ENCODE results near the gene R3HDM2.
A peak's percentile ranks its signal among the peaks of the same experiment; 100 is the strongest.
"Not testable (repeated sequence)": the region's sequence is repeated elsewhere in the genome, so short reads cannot be mapped to it uniquely, and the experiment has no call there.

R3HDM2 gene

DNA sequence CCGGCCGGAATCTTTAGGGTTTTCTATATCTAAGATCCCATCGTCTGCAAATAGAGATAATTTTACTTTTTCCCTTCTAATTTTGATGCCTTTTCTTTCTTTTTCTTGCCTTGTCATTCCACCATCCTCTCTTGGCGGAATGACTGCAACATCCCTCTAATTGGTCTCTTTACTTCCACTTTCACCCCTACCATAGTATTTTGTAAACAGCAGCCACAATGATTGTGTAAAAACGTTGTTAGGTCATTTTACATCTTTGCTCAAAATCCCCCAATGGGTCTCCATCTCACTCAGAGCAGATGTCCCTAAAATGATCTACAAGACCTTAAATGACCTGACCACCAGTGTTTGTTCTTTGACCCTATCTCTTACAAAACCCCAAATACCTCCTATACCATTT is 99.9 kb downstream of the R3HDM2 start:
- DNase-seq (ENCODE audit: low read depth in 2 of 2): no peak

DNA sequence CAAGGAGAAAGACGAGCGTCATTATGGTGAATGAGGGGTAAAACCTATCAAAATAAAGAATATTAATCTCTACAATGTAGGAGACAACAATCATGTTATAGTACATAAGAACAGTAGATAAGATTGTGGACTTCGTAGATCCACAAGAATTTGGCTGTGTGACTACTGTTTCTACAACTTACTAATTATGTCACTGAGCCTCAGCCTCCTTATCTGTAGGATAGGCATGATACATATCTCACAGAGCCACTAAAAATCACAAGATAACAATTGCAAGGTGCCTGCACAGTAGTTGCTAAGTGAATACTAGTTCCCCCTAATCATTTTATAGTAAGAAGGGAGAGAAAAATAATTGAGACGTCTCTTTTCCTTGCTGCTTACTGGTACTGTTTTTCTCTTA is 101.6 kb downstream of the R3HDM2 start:
- no peak for DNase-seq (ENCODE audit: low read depth in 2 of 2)

DNA sequence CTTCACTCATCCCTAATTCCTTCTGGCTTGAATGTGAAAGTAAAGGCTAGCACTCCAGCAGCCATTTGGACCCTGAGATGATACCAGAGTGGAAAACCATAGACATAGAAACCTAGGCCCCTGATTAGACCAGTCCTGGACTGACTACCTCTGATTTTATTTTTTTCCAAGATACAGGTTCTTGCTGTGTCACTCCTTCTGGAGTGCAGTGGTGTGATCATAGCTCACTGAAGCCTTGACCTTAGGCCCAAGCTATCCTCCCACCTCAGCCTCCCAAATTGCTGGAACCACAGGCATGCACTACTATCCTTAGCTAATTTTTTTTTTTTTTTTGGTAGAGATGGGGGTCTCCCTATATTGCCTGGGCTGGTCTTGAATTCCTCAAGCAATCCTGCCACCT is 105.4 kb downstream of the R3HDM2 start:
- no peak for DNase-seq (ENCODE audit: low read depth in 2 of 2)

DNA sequence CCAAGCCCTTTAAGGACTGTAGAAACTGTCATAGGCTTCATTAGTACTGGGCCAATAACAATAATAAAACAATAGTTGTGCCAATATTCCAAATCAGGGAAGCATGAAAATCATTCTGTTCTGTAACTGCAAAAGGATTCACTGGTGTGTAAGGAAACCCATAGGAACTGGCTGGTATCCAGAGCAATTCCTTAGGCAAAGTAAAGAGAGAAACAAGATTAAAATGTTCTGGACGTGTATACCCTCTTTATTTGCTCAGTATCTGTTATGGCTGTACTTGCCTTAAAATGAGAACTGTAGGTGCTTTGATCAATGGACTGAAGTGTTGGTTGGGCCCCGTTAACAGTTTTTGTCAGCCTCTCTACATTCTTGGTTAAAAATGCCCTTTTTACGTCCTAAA is 107.4 kb downstream of the R3HDM2 start:
- no peak for DNase-seq (ENCODE audit: low read depth in 2 of 2)

DNA sequence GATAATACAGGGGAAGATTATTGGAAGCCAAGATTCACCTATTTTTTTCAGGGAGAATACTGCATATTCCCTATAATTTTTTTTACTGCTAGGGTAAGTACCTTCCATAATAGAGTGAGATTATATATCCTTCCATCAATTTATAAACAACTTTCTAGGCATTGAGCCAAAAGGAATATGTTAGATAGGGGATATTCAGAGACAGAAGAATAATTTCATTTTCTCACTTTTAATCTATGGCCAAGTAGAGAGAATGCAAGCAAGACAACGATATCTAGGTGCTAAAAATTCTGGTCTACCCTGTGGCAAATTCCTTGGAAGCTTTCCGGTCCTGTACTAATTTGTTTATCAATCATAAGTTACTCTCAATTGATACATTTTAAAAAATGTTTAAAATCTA is 110.2 kb downstream of the R3HDM2 start:
- DNase-seq (ENCODE audit: low read depth in 2 of 2): no peak

DNA sequence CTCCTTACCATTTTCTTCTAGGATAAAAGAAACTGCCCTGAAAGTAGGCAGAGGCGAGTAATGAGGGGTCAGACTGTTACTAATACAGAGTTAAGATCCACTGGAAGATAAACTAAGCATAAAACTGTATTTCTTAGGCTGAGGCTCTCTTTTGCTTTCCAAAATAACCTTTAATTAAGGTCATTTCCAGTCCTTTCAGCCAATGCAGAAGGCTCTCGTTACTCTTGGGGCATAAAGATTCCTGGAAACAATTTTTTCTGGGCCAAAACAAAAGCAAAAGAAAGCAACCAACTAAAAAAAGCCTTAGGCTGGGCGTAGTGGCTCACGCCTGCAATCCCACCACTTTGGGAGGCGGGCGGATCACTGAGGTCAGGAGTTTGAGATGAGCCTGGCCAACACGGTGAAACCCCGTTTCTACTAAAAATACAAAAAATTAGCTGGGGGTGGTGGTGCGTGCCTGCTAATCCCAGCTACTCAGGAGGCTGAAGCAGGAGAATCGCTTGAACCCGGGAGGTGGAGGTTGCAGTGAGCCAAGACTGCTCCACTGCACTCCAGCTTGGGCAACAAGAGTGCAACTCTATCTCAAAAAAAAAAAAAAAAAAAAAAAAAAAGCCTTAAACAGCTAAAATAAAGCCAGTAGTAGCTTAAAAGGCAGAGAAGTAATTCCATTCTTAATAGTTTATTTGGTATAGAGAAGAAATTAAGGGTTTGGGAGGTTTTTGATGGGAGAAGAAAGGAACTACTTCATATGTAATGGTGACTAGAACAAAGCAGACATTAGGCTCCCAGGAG is 111.0 kb downstream of the R3HDM2 start:
- DNase-seq (ENCODE audit: low read depth in 2 of 2): no peak

DNA sequence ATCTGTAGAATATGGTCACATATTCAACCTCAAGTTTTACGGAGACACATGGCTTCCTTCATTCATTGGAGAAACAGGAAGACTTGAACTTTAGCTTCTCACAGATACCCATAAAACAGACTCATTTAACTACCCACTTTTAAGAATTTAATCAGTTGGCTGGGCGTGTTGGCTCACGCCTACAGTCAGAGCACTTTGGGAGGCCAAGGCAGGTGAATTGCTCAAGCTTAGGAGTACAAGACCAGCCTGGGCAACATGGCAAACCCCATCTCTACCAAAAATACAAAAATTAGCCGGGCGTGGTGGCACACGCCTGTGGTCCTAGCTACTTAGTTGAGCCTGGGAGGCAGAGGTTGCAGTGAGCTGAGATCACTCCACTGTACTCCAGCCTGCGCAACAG is 115.2 kb downstream of the R3HDM2 start:
- no peak for DNase-seq (ENCODE audit: low read depth in 2 of 2)

DNA sequence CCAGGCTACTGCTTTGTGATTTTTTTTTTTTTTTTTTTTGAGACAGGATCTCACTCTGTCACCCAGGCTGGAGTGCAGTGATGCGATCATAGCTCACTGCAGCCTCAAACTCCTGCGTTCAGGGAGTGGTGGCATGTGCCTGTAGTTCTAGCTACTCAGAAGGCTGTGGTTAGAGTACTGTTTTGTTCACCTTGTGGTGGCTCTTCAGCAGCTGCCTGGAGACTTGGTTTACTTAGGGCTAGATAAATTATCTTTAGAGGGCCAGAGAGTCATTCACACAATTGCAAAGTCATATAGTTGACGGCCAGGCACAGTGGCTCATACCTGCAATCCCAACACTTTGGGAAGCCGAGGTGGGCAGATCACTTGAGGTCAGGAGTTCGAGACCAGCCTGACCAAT is 118.6 kb downstream of the R3HDM2 start:
- DNase-seq (ENCODE audit: low read depth in 2 of 2): not testable (repeated sequence)

DNA sequence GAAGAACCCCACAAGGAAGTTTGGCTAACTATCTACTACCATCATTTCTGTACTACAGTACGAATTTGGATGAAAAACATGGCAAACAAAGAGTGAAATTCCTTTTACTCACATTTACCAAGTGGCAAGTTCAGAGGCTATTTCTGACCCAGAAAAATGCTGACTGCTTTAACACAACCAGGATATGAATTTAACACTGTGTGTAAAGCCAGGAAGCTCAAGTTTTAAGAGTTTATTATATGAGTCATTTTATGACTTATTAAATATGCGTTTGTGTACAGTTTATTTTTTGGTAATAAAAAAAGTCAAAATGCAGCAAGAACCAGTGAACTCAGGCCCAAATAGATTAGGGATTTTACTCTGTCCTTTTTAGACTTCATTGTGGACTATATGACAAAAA is 121.4 kb downstream of the R3HDM2 start:
- DNase-seq (ENCODE audit: low read depth in 2 of 2): no peak

DNA sequence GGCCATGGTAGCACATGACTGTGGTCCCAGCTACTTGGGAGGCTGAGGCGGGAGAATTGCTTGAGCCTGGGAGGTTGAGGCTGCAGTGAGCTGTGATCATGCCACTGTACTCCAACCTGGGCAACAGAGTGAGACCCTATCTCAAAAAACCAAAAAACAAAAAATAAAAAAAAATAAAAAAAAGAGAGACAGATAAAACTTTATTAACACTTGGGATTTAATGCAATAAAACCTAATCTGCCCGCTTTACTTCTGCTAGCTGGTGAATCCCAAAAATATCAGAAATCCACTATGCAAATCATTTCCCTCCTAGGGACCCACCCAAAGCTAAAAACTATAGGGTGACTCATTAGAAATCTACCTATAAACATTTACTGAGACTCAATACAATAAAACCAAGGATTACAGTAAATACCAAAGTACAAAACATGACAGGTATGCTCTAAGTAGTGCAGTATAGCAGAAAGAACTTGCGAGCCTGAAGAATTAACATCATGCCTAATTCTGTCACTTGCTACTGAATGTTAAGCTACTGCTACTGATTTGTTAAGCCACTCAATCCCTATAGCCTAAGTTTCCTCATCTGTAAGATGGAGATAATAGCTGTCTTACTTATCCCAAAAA is 129.8 kb downstream of the R3HDM2 start:
- no peak for DNase-seq (ENCODE audit: low read depth in 2 of 2)

DNA sequence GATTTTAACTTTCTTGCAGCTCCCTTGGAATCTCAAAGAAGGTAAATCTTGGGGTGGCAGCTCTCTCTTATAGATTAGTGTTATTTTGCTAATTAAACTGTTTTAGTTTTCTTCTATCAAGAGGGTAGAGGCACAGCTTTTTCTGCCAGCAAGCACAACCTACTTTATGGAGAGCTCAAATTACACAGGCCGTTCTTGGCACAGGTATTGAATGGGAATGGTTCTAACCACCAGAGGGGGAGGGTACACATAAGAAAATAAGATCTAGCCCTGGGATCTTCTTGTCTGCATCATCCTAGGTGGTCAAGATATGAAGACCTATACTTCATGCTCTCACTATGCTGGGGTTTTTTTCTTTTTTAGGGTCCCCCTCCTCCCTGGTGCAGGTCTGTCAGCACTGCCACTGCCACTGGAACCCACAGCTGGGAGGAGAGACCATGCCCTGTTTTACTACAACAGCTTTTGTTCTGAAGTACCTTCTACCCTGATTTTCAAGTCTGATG is 131.3 kb downstream of the R3HDM2 start:
- DNase-seq (ENCODE audit: low read depth in 2 of 2): no peak

DNA sequence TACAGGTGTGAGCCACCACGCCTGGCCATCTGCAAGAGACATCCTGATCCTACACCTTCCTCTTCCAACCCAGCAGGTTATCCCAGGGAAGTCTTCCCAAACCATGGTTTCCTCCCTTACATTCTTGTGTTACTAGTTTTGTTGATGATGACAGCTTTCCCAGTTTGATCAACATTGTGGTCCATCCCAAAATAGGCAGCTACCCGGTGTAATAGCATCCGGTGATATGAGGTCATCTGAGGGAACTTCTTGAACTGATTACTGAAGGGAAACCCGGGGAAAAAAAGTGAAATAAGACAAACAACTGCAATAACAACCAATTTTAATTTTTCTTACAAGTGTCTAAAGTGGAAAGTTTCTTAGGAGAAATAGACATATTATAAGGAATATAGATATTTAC is 134.6 kb downstream of the R3HDM2 start:
- no peak for DNase-seq (ENCODE audit: low read depth in 2 of 2)

DNA sequence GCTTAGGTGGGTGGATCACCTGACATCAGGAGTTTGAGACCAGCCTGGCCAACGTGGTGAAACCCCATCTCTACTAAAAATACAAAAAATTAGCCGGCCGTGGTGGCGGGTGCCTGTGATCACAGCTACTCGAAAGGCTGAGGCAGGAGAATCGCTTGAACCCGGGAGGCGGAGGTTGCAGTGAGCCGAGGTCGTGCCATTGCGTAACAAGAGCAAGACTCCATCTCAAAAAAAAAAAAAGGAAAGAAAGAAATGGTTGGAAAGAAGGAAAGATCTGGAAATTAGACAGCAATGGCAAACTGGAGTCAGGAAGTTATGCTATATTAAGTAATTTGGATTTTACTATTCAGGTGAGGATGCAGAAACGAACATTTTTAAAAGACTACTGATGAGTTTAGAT is 148.8 kb downstream of the R3HDM2 start:
- DNase-seq (ENCODE audit: low read depth in 2 of 2): not testable (repeated sequence)

DNA sequence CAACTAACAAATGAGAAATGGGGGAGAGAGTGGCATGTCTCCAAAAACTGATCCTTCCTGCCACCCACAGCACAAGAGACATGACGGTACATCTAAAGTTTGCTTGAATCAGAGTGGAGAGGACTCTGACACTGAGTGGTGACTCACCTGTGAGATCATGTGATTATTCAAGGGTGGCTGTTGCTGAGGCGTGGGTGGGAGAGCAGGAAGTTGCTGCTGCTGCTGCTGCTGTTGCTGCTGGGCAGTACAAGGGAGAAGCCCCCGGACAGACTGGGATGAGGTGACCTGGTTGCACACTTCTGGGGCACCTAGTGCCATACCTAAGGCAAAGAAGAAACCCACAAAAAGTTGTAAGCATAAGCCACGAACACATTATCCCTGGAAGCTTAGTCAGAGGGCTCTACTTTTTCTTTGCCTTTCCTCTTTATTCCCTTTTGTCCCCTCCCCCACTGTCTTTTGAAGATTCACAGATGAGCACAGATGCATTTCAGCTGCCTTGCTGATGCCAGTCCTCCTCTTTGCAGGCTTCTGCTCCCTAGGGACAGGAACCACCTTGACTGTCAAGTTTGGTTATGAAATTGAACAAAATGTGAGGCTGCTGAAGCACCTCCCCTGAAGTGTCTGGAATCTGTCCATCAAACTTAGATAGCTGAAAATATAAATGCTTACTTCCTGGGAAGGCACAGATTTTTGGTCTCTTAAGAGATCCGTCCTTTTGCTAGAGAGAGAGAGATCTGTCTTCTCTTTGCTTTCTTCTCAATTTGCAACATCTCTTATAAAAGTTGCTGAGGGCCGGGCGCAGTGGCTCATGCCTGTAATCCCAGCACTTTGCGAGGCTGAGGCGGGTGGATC is 150.4 kb downstream of the R3HDM2 start:
- peak; percentile 51 to 60 for DNase-seq (ENCODE audit: low read depth in 2 of 2)

DNA sequence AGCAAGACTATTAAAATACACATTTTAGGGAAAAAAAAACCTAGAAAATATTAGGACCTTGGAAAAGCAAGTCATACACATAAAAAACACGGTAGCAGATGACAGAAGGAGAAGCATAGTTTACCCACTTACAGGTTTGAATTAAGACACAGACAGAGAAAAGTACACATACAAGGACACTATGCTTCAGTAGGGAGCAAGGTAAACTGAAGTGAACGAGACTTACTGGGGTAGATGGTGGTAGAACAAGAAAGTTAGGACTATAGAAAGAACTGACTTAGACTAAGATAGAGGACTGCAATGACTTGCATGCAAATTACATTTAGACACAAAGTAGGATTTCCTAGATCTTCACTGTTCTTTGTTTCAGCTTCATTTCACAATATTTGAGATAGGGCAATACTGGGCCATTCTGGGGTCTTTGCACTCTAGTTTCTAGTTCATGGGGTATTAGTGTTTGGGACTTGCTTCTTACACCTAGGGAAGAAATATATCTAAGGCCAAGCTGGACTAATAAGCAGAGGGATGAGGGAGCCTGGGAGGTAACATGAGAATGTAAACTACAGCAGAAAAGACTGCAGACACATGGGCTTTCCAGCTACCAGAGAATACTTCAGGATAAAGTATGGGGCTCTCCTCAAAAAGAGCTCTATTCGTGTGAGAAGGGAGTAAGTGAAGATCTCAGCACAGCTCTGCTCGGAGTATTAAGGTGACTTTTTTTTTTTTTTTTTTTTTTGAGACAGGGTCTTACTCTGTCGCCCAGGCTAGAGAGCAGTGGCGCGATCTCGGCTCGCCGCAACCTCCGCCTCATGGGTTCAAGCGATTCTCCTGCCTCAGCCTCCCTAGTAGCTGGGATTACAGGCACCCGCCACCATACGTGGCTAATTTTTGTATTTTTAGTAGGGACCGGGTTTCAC is 152.1 kb downstream of the R3HDM2 start:
- no peak for DNase-seq (ENCODE audit: low read depth in 2 of 2)

DNA sequence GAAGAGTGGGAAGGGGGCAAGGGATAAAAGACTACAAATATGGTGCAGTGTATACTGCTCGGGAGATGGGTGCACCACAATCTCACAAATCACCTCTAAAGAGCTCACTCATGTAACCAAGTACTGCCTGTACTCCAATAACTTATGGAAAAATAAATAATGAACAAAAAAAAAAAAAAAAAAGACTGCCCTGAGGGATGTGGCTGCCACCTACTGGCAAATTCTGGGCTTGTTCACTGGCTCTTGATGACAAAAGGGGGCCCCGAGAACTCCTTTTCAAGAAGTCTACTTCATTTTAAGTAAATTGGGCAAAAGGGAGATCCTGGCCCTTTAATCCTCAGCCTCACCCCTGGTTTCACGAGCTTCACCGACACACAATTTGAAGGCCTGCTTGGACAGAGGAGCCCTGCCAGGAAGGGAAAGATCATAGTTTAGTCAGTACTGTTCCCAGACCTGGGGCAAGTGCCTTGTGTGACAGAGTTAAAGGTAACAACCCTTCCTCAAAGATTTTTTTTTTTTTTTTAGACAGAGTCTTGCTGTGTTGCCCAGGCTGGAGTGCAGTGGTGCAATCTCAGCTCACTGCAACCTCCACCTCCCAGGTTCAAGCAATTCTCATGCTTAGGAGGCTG is 153.8 kb downstream of the R3HDM2 start:
- DNase-seq (ENCODE audit: low read depth in 2 of 2): no peak

DNA sequence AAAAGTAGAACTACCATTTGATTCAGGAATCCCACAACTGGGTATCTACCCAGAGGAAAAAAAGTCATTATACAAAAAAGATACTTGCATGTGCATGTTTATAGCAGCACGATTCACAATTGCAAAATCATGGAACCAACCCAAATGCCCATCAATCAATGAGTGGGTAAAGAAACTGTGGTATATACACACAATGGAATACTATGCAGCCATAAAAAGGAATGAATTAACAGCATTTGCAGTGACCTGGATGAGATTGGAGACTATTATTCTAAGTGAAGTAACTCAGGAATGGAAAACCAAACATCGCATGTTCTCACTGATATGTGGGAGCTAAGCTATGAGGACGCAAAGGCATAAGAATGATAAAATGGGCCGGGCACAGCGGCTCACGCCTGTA is 154.6 kb downstream of the R3HDM2 start:
- not testable (repeated sequence) for DNase-seq (ENCODE audit: low read depth in 2 of 2)

DNA sequence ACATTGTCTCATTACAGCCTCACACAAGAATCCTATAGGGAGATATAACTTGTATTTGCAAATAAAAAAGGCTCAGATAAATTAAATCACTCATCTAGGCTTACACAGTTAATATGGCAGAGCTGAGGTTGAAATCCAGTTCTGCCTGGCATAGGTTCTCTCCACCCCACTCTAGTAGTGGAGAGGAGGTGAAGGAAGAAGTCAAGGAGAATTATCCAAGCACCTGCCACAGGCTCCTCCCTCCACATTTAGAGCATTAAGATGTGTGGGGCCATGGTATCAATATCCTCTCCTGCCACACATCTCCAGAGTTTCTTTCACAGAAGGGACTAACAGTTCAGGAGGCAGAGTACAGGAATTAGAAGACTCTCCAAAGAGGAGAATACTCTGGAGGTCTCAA is 157.3 kb downstream of the R3HDM2 start:
- no peak for DNase-seq (ENCODE audit: low read depth in 2 of 2)

DNA sequence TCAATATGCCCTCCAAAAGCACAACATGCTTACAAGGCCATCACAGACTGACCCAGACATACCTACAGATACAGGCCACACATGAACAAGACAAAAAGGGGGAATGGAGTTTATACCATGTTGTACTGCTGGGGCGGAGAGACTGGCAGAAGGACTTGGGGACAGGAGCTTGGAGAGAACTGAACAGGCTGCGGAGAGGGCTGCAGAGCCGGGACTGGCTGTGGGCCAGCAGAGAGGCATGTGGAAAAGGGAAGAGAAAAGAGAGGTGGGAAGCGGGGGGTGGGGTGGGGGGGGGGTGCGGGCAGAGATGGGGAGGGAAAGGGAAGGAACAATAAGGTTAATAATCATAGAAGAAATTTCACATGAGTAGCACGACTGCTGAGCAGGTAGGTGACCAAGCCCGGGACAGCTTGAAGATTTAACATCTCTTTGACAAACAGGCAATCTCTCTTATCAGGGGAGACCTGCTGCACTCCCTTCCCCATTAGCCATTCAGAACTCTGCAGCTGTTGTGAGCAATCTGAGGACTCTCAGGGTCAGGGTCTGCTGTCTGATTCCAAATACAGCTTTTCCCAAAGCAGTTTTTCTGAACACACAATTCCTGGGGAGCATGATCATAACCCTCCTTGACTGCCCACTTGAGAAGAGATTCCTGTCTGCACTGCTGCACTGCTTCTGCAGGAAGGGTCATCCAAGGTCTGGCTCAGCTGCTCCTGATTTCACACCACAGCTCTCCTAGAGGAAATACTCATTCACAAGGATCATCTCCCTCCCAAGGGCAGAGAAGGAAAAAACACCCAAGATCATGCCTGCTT is 158.3 kb downstream of the R3HDM2 start:
- no peak for DNase-seq (ENCODE audit: low read depth in 2 of 2)

DNA sequence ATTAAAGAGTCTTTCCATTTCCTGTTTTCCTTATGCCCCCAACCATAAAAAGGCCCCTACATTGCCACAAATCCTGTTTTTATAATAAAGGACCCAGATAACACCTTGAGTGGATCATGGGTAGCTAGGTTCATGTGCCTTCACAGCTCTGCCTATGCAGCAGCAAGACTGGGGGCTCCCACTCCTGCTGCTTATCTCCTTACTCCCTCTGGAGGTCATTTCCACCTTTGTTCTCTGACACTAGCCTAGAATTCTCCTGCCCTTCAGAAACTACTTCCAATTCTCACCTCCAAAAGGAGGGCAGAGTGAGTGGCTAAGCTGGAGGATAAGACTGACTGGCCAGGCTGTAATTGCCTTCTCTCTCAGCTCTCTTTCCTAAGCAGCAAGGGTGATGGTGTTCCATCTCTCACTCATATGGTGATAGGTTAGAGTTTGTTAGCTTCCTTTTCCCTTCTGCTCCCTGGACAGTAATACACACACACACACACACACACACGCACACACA is 159.8 kb downstream of the R3HDM2 start:
- DNase-seq (ENCODE audit: low read depth in 2 of 2): no peak

Measured in stimulated activated CD8-positive, alpha-beta memory T cell treated with anti-CD3 and anti-CD28 coated beads, Interleukin-2, amount 100 ng/mL, for 48 hours (primary cell).